Mucosa of stomach (tissue), 1 donor: ENCODE measurements around the gene IRF7.

Experiments used
- H3K27me3 ChIP-seq: one replicate; pipeline ENCODE4 v1.7.0; 2013; ENCODE audit warnings: mild to moderate bottlenecking, low read length; ENCODE audit not compliant: control insufficient read depth, insufficient read depth
- H3K36me3 ChIP-seq: one replicate; pipeline ENCODE4 v1.7.0; 2013; ENCODE audit warnings: low read length; ENCODE audit not compliant: control insufficient read depth, insufficient read depth
- H3K4me1 ChIP-seq: one replicate; pipeline ENCODE4 v1.7.0; 2013; ENCODE audit warnings: mild to moderate bottlenecking, low read length; ENCODE audit not compliant: control insufficient read depth, insufficient read depth
- H3K4me3 ChIP-seq: one replicate; pipeline ENCODE4 v1.7.0; 2013; ENCODE audit warnings: low read length
- H3K9ac ChIP-seq: one replicate; pipeline ENCODE4 v1.7.0; 2013; ENCODE audit warnings: mild to moderate bottlenecking, low read length, moderate library complexity
- H3K9me3 ChIP-seq: one replicate; pipeline ENCODE4 v1.7.0; 2013; ENCODE audit warnings: mild to moderate bottlenecking, low read length, moderate library complexity; ENCODE audit not compliant: control insufficient read depth
- donor health status: Pancreatic carcinoma.

IRF7 gene

GRCh38 chr11:568306-569157 lies 47.2 kb downstream of the IRF7 start:
- Histone ChIP-seq H3K4me3 (peak overlapping the region; percentile 67), H3K9me3 (no peaks in the 10 kb centered on the region), H3K9ac (peak overlapping the region; percentile 88), H3K27me3 (no peaks in the 10 kb centered on the region), H3K4me1 (peaks cover 28% of the 10 kb centered on the region), H3K36me3 (peaks cover 5% of the 10 kb centered on the region)

GRCh38 chr11:567629-568292 lies 48.0 kb downstream of the IRF7 start:
- H3K4me3 ChIP-seq: peak overlapping the region; percentile 25
- H3K27me3 ChIP-seq: no peaks in the 10 kb centered on the region
- H3K4me1 ChIP-seq: peaks cover 35% of the 10 kb centered on the region
- no peaks in the 10 kb centered on the region for H3K9me3 ChIP-seq
- H3K9ac ChIP-seq: peak overlapping the region; percentile 71
- peaks cover 5% of the 10 kb centered on the region for H3K36me3 ChIP-seq

- peak overlapping the region; percentile 25 for H3K4me3 ChIP-seq
- no peaks in the 10 kb centered on the region for H3K9me3 ChIP-seq
- H3K4me1 ChIP-seq: peaks cover 42% of the 10 kb centered on the region
- H3K36me3 ChIP-seq: peaks cover 5% of the 10 kb centered on the region
- no peak overlapping the region for H3K9ac ChIP-seq
- H3K27me3 ChIP-seq: no peaks in the 10 kb centered on the region
Measured at GRCh38 chr11:567011-567628, 48.6 kb downstream of the IRF7 start.

GRCh38 chr11:565921-566509 lies 49.7 kb downstream of the IRF7 start:
- H3K9ac ChIP-seq: no peak overlapping the region
- H3K36me3 ChIP-seq: peaks cover 5% of the 10 kb centered on the region
- H3K4me3 ChIP-seq: no peak overlapping the region
- peaks cover 51% of the 10 kb centered on the region for H3K4me1 ChIP-seq
- H3K27me3 ChIP-seq: no peaks in the 10 kb centered on the region
- H3K9me3 ChIP-seq: no peaks in the 10 kb centered on the region

GRCh38 chr11:563812-564578 lies 51.8 kb downstream of the IRF7 start:
- Histone ChIP-seq H3K27me3 (peaks cover 6% of the 10 kb centered on the region), H3K4me1 (peaks cover 60% of the 10 kb centered on the region), H3K4me3 (no peak overlapping the region), H3K9me3 (no peaks in the 10 kb centered on the region), H3K36me3 (peaks cover 5% of the 10 kb centered on the region), H3K9ac (no peak overlapping the region)

- H3K27me3 ChIP-seq: peaks cover 6% of the 10 kb centered on the region
- no peaks in the 10 kb centered on the region for H3K9me3 ChIP-seq
- H3K4me3 ChIP-seq: no peak overlapping the region
- H3K9ac ChIP-seq: peak overlapping the region; percentile 28
- H3K36me3 ChIP-seq: peaks cover 5% of the 10 kb centered on the region
- peaks cover 63% of the 10 kb centered on the region for H3K4me1 ChIP-seq
Measured at GRCh38 chr11:563066-563811, 52.5 kb downstream of the IRF7 start.
